Activated CD8-positive, alpha-beta memory T cell treated with anti-CD3 and anti-CD28 coated beads, Interleukin-2, amount 50 U/mL, for 24 hours (primary cell): ENCODE data around the gene GALNT16.

ENCODE experiments used
- DNase-seq: peaks from one replicate; pipeline ENCODE4 v3.0.0-alpha.2; 2020; ENCODE audit errors: extremely low read depth

GALNT16 gene

GRCh38 chr14:69317102-69317755, 57.3 kb downstream of the GALNT16 start:
- DNase-seq: no peak

GRCh38 chr14:69317780-69318179, 57.8 kb downstream of the GALNT16 start:
- no peak for DNase-seq

GRCh38 chr14:69318241-69318640, 58.3 kb downstream of the GALNT16 start:
- DNase-seq: no peak

GRCh38 chr14:69318901-69319475, 59.0 kb downstream of the GALNT16 start:
- no peak for DNase-seq

DNA sequence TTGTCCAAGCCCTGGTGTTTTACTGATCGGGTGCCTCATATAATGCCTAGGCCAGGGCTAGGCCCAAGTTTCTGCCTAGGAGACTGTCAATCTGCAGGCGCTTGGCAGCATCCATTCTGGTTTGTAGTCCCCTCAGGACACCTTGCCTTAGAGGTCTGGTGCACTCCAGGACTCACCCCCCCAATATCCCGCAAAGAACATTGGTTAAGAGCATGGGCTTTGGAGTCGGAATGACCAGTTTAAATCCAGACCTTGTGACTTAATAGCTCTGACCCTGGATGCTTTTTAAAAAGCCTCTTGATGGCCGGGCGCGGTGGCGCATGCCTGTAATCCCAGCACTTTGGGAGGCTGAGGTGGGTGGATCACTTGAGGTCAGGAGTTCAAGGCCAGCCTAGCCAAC, 60.0 kb downstream of the GALNT16 start:
- DNase-seq: no peak

- DNase-seq: no peak
Observed at GRCh38 chr14:69320581-69321365, 60.8 kb downstream of the GALNT16 start.

DNA sequence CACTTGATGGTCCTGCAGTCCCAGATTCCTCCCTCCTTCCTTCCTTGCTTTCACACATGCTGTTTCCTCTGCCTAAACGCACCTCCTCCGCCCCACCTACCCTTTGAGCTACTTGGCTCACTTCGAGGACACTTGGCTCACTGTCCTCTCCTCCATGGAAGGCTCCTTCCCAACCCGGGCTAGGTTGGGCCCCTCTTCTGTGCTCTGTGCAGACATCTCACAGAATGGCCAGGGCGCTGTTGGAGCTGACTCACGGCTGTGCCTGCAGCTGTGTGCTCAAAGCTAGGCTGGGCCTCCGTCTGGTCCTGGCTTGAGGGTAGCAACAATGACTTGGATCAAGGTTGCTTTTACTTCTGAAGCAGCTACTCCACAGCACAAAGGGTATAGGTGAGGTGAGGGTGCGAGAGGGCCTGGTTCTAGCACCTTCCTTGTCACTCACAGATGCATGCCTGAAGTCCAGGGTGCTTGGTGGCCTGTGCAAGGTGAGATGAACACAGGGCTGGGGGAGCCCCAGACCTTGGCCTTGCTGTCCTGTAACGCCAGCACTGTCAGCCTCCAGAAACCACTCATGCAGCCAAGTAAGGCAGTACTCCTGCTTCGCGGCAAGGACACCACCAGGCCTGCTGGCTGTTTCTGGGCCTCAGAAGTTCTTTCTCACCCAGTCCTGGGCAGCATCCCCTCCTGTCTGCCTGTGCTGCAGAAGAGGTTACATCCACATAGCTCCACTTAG, 61.8 kb downstream of the GALNT16 start:
- no peak for DNase-seq

- no peak for DNase-seq
Observed at GRCh38 chr14:69323266-69323998, 63.5 kb downstream of the GALNT16 start.

DNA sequence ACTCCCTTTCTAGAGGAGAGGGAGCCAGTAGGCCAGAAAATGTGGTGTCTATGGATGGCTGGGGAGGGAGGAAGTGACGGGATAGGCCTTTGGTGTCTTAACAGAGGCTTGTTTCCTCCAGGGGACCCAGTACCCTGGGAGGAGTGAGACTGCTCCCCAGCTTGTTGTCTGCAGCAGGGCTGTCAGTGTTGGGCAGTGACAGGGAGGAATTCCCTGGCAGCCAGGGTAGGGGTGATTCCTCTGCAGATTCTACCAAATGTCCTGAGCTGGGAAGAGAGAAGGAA, 64.0 kb downstream of the GALNT16 start:
- no peak for DNase-seq

DNA sequence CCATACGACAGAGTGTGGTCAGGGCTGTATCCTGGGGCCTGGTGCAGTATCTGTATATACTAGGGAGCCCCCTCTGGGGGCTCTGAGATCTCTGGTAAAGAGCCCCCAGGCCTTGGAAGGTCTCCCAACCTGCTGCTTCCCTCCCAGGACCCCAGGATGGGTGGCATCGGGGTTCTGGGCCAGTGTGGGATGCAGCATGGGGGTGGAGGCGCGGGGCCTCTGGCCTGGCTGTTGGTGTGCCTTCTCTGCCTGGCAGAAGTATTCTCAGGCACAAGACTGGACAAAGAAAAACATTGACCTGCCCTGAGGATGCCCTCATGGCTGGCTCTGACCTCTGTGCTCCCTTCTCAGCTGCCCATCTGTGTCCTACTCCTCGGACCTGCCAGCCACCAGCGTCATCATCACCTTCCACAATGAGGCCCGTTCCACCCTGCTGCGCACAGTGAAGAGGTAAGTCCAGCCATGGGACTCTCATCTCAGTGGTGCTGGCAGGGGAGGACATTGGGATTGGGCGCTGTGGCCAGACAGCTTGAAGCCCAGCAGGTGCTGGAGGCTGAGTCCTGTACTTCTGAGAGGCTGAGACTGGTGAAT, 64.5 kb downstream of the GALNT16 start:
- no peak for DNase-seq

- no peak for DNase-seq
Observed at GRCh38 chr14:69325086-69325485, 65.1 kb downstream of the GALNT16 start.

GRCh38 chr14:69325646-69326265, 65.8 kb downstream of the GALNT16 start:
- DNase-seq: no peak

DNA sequence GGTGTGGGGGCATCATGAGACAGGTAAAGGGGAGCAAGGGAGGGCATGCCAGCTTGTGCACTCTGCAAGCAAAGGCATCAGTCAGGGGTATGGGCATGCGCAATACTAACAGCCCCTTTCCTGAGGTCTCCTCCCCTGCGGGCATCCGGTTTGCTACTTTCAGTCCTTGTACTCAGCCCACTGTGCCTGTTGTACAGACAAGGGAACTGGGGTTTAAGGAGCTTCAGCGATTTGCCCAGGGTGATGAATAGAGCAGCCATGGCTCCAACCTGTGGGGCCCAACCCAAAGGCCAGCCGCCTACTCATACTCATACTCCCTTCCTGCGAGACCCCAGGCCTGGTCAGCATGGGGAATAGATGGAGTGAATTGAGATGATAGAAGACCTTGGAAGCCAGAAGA, 66.7 kb downstream of the GALNT16 start:
- DNase-seq: no peak

DNA sequence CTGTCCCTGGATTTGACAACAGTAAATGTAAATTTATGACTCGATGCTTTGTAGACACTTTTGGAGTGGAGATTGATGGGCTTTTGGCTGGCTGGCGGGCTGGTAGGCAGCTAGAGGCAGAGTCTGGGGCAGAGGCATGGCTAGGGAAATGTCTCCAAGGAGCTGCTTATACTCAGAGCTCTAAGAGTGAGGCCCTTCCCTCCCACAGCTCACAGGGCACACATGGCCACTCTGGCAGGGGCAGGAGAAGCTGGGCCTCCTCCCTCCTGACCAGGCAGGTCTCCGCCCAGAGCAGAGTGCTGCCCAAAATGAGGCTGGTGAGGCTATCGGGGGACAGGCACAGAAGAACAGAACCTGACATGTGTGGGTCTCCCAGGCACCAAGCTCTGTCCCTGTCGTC, 67.5 kb downstream of the GALNT16 start:
- no peak for DNase-seq

DNA sequence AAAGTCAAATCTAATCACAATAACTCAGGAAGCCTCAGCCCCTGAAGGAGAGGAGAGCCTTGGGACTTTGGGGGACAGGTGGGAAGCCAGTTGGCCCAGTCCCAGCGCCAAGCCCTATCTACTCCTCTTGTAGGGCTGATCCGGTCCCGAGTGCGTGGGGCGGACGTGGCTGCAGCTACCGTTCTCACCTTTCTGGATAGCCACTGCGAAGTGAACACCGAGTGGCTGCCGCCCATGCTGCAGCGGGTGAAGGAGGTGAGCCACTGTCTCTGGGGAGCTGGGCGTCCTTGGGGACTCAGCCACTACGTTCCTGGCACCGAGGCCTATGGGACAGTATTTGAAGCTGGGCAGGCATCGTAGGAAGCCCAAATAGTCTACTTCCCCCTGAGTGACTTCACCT, 68.4 kb downstream of the GALNT16 start:
- DNase-seq: no peak

DNA sequence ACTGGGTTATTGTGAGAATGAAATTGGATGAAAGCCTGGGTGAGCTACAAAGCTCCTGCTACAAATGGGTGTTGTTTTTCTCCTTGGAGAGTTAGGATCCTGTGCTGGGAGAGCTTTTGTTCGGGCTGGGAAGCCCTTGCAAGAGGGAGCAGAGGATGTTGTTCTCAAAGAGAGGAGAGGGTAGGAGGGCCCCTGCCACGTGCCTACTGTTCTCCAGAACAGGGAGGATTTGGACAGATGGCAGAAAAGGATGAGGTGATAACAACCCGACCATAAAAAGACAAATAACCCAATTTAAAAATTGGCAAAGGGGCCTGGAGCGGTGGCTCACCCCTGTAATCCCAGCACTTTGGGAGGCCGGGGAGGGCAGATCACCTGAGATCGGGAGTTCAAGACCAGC, 68.8 kb downstream of the GALNT16 start:
- no peak for DNase-seq

DNA sequence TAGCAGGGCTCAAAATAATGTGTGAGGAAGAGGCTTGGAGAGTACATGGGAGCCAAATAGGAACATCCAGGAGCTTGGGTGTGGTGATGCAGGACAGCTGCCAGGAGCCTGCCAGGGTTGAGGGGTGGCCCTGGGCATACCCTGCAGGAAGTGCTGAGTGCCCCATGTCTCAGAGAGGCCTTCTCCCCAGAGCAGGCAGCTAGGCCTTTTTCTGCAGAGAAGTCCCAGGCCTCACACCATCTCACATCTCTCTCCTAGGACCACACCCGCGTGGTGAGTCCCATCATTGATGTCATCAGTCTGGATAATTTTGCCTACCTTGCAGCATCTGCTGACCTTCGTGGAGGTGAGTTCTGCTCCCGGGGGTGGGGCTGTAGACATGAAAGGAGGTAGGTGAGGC, 71.2 kb downstream of the GALNT16 start:
- DNase-seq: no peak

DNA sequence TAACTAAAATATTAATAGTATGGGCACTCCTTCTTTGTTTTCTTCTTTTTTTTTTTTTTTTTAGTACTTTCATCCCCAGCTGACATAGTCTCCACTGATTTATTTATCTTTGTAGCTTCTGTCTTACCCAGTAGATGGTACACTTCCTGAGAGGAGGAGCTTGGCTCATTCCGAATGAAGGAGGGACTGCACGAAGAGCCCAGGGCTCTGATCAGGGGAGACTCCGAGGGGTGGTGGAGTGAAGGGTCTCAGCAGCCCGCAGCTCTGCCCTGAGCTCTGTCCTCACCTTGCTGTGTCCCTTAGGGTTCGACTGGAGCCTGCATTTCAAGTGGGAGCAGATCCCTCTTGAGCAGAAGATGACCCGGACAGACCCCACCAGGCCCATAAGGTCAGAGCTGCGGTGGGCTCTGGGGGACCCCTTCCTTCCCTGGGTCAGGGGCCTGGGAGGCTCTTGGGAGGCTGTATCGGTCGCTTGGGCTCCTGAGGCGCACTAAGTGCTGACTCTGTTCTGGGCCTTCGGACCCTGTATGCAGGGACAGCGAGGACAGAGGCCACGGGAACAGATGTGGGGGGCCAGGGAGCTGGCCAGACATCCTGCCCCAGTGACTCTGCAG, 72.9 kb downstream of the GALNT16 start:
- no peak for DNase-seq

DNA sequence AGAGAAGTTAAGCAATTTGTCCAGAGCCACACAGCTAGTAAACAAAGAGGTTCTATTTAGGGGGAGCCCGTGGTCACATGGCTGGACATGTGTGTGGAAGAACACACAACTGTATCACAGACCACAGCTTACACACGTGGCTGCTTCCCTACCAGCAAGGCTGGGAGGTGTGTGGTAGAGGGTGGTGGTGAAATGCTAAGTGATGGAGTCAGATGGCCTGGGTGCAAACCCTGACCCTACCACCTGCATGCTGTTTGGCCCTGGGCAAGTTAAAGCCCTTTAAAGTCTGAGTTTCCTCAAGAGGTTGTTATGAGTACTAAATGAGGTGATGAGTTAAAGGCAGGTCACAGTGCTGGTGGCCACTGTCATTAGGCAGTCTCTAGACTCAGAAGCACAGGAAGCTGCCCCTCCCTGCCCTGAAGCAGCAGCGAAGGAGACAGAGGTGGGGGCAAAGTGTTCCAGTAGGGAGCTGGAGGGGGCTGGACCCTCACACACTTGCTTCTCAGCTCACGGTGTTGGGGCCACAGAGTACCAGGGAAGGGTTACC, 73.9 kb downstream of the GALNT16 start:
- DNase-seq: no peak

- DNase-seq: no peak
Observed at GRCh38 chr14:69334576-69334975, 74.6 kb downstream of the GALNT16 start.
